RKO (cell line): ENCODE measurements around the gene ADAM22.
A peak's percentile ranks its signal among the peaks of the same experiment; 100 is the strongest.

Experiments
- DNase-seq: peaks from one replicate; pipeline ENCODE4 v3.0.0-alpha.2; 2016; ENCODE audit warnings: low spot score

Gene ADAM22

DNA sequence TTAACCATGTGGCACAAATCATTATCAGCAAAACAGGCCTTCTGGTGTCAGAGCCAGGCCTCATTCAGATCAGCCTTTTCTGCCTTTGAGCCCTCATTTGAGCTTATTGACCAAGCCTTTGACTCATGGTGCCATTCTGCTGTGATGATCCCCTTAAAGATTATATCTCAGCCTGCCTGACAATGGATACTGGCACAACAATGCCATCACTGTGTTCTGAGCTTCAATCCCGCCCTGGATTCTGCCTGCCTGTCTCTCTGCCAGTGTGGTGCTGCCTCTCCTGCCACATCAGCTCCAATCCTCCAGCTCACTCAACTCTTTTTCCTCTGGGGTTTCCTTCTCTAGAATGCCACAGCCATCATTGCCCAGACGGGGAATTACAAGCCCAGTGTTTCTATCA, 233.2 kb downstream of the ADAM22 start:
- no peak for DNase-seq

DNA sequence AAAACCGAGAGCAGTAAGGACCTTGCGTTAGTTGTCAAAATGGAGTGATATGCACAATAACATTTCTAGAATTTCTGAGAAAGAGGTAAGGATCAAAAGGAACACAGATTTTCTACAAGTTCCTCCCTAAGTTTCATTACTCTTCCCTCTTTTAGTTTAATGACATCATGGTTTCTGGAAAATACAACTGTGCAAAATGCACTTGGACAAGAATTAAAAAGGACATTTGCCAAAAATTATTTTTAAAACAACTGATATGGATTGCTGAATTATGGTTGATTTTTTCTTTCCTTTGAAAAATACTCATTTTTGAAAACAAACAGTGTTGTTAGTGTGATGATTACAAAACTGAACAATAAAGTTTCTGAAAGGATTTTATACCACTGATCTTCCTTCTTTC, 233.7 kb downstream of the ADAM22 start:
- DNase-seq: no peak

DNA sequence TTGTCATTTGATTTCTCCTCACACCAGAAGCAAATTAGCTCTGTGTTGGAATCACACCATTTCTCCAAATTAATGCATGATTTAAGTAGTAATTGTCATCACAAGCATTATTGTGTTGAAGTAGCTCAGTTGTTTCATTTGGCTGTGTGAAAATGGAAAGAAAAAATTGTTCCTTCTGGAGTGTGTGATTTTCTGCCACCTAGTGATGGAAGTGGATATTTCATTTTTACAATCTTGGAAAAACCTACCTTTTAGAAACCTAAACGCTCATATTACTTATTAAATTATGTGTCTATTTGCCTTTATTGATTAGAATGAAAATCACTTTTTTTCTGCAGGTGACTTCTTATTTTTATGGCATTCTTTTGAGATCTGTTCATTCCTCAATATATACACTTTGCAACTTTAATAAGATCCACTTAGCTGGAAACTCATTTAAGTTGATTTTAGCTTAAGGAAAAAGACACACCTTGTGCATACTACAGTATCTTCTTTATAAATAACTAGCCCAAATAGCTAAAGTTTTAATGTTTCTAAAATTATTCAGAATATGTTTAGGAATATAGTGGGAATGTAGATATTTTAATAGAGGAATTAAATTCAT, 235.8 kb downstream of the ADAM22 start:
- DNase-seq: peak; percentile 31

DNA sequence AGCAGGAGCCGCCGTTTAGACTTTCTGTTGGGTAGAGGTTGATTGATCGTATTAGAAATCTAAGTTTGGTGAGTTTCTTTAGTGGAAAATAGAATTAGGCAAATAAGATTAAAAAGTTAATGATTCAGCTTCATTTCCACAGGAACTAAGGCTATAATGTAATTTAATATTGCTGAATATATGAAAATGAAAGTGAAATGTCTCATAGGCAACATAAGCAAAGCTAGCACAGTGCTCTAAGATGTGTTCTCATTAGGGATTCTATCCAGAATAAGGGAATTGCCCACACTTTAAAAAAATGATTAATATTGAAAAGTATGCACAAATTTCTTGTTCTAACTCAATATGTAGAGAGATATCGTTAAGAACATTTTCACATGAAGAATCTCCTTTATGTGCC, 238.8 kb downstream of the ADAM22 start:
- DNase-seq: no peak

DNA sequence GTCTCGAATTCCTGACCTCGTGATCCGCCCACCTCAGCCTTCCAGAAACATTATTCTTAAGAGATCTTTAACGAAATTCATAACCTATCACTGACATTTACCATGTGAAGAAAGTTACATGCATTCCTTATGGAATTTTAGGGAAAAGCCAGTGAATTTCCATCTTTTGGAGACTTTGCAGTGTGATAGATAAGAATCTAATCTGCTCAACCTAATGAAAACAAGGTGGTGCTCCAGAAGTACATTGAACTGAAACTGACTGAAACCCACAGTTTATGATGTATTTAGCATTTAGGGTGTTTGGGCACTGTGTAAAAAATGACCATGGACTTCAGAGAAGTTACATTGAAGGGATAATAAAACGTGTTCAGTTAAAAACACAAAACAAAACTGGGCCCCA, 242.1 kb downstream of the ADAM22 start:
- no peak for DNase-seq

DNA sequence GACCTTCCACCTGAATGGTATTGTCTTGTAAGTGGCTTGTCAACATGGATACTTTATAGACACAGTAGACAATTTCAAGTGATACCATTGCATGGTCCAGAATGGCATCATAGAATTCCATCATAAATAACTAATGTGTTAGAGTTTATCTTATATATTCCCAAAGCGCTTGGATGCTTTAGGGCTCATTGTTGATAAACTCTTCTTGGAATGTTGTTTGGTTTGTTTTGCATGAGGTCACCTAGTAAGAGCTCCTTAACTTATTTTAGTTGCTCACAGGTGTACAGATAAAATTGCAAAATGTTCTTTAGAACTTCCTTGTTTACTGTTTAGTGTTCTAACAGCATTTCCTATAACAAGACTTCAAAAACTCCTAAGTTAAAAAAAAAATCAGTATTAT, 249.0 kb downstream of the ADAM22 start:
- no peak for DNase-seq

DNA sequence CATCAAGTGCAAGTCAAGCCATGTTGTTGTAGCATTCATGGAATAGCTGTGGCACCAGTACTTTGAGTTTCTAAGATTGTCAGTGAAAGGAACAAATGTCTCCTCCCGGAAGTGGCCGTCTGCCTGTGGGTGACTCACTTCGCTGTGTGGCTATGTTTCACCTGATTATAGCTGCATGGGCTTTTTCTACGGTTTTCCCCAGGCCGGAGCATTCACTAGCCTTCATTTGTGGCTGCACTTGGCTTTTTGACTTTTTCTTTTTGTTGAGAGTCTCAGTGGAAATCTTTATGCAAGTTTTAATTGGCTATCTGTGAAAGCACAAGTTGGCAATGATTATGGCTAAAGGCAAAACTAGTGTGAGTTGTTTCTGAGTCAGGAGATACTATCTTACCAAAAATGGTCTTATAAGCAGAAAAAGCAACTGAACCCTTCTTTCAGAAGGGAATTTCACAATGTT, 250.8 kb downstream of the ADAM22 start:
- DNase-seq: no peak

DNA sequence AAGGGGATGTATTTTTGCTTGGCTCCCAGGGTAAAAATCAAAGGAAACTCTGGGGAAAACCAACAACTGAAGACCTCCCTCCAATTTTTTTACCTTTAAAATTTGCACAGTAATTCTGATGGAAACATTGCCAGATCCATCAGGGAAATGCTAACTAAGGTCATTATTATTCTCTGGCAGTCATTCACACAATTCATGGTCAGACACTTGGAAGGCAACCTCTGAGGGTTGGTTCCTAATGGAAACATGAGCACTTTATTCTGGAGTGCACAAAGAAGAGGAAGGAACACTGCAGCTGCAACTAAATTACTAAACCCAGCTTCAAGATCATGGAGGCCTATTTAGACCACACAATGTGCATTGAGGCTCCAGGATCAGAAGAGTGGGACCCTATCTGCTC, 251.6 kb downstream of the ADAM22 start:
- DNase-seq: no peak

DNA sequence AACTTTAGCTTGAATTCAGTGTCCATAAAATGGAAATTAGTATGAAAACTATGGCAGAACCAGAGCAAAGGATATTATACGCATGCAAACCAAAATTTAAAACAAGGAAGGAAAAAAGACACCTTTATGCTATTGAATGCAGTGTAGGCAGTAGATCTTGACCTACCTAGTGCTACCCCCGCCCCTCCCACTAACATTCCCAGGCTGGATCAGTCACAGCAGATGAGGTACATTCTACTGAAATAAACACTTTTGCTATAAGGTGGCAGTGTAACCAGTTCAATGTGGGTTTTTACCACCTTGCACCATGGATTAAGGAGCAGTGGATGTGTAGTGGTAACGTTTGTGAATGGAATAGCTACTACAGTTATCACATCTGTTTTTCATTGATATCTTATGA, 257.9 kb downstream of the ADAM22 start:
- no peak for DNase-seq

DNA sequence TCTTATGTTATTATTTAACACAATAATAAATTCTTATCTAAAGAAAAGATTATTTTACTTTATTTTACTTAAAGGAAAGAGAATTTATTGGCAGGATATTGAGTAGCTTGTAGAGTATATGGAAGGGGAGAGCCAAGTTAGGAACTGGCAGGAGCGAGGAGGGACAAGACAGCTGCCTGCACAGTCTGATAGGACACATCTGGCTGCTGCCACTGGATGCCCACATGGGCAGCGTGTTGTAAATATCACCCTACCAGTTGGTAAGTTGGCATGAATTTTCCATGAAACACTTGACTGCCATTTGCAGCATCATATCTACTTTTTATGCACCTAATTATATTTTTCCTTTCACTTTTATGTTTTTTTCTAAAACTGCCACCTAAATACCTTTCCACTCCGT, 266.2 kb downstream of the ADAM22 start:
- no peak for DNase-seq

DNA sequence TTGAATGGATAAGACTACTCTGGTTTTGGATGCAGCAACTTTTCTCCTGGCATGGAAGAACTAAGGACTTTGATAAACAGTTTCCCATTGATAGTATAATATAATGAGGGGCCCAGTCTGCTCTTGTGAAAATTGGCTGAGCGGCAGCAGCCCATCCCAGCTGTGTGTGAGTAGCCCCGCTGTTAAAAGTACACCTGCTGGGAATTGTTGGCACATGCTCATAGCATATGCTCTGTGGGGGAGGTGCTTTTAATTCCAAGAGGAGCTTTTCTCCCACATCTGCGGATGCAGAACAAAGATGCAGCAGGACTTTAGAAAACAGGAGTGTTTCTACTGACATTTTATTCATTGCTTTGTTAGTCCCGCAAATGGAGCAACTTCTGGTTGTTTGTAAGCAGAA, 266.7 kb downstream of the ADAM22 start:
- DNase-seq: no peak

DNA sequence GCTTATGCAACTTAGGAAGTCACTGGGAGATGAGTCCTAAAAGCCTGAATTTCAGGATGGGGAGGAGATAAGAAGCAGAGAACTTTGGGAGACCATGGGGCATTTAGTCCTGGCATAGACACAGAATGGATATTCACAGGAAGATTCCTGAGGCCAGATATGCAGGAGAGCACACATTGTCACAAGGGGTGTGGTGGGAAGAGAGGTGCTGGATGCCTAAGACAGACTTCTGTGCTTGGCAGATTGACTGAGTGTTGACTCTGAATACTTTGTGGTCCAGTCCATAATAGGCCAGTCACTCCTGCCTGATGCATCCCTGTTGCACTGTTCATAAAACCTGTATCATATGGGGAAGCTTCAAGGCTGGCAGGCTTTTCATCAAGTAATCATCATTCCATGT, 267.3 kb downstream of the ADAM22 start:
- no peak for DNase-seq

DNA sequence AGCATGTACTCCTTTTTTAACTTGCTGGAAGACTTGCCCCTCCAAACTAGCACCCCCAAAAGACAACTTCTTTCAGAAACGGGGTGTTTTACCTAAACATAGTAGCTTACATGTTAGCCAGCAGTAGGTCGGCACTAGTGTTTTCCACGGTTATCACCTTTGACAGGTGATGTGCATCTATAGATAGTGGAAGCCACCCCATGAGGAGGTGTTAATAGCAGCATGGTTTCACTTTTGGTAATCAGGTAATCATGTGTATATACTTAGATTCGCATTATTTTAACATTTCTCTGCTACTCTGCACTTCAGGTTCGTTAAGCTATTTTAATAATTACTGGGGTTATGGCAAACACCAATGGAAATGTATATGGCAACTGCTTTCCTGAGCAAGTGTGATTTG, 268.2 kb downstream of the ADAM22 start:
- no peak for DNase-seq

DNA sequence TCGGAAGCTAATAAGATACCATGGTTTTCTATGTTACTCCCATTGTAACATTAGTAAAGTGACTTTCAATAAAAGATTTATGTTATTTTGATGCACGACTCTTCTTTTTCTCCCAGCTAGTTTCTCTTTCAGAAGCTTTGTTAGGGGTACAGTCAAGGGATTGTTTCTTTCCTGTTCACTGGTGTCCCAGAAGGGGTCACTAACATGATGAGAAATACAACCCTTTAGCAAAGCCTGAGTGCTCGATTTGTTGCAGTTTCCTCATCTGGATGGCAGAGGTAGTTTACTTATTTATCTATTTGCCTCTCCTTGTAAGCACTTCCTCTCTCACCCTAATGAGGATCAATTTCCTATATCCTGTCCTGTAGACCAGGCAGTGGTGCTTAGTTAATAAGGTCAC, 268.7 kb downstream of the ADAM22 start:
- no peak for DNase-seq

DNA sequence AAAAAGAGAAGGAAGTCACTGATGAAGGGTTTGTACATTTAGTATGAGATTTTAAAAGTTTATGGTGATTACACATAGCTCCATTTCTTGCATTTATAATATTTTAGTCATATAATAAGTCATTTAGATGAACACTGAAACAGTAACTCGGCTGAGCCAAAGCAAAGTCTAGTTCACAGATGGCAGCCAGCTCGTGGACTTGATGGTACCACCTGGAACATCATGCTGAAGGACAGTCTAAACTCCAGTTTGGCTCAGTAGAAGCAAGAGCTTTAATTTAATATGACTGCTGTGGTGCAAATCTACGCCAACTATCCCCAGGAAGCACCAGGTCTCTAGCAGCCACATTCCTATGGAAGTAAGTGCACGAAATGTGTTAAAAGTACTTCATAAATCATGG, 269.4 kb downstream of the ADAM22 start:
- DNase-seq: no peak

DNA sequence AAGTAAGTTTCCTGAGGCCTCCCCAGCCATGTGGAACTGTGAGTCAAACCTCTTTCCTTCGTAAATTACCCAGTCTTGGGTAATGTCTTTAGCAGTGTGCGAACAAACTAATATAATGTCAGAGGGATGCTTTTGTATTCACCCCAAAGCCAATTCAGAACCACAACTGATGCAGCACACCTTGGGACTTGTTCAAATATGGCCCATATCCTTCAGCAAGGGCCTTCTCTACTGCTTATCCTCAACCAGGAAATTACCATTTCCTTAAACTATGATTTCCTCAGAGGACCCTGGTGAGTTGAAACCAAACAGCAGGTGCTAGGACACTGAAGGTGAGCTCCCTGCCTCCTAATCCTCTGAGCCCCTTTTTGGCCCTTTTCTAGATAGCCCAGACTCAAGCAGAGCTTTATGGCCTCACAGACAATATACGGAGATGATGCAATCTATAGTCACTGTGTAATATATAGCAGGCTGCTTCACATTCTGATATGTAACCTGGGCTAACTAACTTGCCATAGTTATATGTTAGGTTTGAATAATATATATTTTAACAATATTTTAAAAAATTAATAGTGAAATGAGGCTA, 270.6 kb downstream of the ADAM22 start:
- DNase-seq: no peak

DNA sequence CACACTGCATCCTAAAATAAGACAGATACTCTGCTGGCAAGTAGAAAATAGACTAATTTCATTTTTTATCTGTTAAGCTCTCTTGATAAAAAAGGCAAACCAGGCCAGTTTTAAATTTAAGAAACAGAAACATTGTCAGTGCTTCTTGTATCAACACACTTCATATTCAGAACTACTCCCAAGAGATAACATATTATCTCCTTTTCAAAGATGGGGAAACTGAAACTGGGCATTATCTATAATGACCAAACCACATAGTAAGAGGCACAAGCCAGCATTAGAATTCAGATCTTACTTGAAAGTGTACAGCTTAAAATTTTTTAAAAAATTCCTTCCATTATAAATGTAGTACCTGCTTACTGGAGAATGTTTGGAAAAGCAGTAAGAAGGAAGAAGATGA, 271.1 kb downstream of the ADAM22 start:
- DNase-seq: no peak

DNA sequence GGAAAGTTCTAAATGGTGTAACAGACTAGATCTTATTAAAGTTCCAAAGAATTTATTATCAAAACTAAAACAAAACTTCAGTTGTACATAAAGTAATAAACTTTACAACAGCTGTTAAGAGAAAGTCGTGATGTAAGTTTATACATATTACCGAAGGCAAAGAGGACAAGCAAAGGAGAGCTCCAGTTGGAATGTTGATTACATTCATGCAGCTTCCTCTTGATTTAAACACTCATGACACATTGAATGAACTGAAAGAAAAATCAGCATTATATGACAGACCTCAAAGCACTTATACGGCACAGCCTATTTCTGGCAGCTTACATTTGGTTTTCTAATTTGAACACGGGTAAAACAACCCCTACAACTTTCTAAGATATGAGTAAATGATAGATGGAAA, 272.2 kb downstream of the ADAM22 start:
- DNase-seq: no peak

DNA sequence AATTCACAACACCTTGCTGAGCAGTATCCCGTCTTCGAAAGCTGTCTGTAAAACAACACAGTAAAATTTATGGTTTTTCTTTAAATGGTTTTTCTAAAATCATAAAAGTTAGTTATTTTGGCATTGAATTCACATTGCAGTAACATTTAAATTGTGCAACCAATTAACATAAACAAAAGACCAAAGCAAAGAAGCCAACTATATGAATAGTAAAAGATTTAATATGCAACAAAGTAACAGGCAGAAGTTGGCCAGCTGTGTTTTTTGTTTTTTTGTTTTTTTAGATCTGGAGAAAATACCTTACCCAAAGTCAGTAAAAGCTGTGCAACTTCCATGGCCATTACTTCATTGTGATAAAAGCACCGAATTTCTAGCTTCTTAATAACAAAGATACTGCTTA, 274.5 kb downstream of the ADAM22 start:
- no peak for DNase-seq

DNA sequence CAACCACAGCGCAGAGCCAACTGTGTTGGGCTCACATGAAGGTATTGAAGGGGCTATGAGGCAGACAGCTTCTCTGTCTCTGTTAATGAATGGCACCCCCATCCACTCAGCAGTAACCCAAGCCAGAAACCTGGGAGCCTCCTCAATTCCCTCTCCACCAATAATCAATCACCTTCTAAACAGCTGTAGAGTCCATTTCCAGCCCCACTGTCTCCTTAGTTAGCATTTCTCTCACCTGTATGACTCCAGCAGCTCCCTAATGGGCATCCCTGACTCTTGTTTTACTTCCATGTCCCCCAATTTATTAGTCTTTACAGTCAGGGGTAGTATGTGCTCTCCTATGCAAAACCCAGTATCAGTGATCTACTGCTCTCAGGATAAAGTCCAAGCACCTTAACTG, 278.9 kb downstream of the ADAM22 start:
- DNase-seq: no peak

DNA sequence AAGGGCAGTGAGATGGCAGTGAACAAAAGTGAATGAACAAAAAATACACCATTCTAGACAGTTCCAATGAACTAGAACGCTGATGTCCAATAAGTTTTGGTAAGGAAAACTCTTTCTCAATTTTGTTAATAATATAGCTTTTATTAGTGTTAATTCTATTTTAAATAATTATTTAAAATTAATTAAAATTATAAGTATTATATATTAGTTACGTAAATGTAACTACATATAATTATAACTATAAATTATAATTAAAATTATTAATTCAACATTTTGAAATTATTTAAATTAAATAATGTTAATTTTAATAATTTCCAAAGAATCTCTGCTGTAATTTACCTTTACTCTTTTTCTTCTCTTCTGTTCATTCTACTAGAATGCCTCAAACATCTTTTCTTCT, 280.4 kb downstream of the ADAM22 start:
- DNase-seq: no peak

DNA sequence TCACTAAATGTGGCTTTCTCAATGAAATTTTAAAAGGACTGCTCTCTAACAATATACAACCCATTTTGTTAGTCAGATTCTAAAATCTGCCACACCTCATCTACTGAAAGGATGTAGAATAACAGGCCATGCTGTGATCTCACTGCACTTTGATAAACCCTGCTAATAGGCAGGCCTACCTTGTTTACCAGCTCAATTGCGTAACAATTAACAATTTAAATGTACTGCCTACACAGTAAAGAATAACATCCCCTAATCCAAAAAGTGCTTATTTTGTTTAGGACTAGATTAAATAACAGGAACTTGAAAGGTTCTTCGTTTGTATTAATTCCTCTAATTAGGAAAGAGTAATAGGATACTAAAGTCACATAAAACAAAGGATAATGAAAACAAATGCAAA, 281.2 kb downstream of the ADAM22 start:
- no peak for DNase-seq

DNA sequence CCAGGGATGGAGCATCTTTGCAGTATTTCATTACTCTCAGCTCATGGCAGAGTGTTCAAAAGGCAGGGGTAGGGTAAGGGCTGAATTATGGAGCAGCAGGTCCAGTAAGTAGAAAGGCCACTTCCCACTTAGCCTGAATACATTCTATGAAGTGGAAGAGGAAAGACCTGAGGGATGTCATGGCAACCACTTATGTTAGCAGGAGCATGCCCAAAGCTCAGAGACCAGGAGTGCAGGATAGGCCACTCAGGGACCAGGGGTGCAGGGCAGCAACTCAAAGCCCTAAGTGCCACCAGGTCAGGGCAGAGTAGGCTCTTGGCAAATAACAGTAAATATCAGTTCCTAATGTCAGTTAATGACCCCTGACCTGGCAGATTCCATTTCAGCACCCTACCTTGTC, 282.2 kb downstream of the ADAM22 start:
- DNase-seq: no peak

DNA sequence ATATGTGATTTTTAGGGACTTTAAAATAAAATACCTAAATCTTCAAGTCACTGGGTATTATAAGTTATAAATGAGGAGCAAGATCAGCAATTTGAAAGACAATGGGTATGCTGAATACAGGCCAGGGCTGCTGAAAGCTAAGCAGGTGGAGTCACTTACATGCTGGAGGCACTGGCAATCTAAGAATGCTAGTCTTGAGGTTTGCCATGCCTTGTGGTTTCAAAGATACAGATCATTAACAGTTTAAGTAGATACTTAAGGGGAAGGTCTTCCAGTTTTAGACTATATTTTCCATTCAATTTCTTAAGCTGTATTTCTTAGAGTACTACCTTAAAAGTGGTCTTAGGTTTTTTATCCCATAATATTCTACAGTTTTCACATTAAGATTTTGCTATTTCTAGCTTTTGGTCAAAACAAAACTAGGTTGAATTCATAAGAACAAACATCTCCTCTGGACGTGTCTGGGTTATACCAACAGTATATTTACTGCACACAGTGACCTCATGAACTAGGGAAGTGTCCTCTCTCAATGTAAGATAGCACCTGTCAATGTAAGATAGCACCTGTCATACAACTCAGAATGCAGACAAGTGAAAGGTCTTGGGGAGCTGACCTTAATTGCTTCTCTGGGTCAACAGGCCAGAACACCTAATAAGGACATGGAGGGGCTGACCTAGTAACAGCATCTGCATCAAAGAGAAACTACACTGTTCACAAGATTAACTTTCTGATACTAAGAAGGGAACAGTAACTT, 283.8 kb downstream of the ADAM22 start:
- DNase-seq: peak; percentile 33
